Cerebellar nuclear complex (tissue), 1 donor: ENCODE data around the gene MCMBP.
"Not testable (repeated sequence)": the region's sequence is repeated elsewhere in the genome, so short reads cannot be mapped to it uniquely, and the experiment has no call there.

ENCODE experiments used
- DNase-seq, 2 experiments: peaks; one replicate each; lab custom pipeline; 2025; lab: John Stamatoyannopoulos, UW

Gene MCMBP, protein sequence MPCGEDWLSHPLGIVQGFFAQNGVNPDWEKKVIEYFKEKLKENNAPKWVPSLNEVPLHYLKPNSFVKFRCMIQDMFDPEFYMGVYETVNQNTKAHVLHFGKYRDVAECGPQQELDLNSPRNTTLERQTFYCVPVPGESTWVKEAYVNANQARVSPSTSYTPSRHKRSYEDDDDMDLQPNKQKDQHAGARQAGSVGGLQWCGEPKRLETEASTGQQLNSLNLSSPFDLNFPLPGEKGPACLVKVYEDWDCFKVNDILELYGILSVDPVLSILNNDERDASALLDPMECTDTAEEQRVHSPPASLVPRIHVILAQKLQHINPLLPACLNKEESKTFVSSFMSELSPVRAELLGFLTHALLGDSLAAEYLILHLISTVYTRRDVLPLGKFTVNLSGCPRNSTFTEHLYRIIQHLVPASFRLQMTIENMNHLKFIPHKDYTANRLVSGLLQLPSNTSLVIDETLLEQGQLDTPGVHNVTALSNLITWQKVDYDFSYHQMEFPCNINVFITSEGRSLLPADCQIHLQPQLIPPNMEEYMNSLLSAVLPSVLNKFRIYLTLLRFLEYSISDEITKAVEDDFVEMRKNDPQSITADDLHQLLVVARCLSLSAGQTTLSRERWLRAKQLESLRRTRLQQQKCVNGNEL

DNA sequence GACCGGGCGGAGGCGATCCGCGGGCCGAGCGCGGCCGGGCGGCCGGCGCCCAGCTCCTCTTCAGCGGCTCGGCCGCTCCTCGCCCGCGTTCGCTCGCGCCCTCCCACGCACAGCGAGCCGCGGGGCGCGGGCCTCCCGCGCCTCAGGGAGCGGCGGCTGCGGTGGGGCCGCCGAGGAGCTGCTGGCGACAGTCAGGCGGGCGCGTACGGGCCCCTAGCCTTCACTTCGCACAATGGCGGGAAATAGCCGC, at the start of gene MCMBP:
Gene MCMBP, minus strand, starts transcription at position 234 of the 250 bp plus-strand sequence. CDS start 259 bp downstream, outside the sequence.
- no peak for DNase-seq

- DNase-seq = no peak
These were observed 47.2 kb upstream of the MCMBP start for GRCh38 chr10:119919826-119920225.

GRCh38 chr10:119919271-119919670, 46.6 kb upstream of the MCMBP start:
- no peak for DNase-seq

DNA sequence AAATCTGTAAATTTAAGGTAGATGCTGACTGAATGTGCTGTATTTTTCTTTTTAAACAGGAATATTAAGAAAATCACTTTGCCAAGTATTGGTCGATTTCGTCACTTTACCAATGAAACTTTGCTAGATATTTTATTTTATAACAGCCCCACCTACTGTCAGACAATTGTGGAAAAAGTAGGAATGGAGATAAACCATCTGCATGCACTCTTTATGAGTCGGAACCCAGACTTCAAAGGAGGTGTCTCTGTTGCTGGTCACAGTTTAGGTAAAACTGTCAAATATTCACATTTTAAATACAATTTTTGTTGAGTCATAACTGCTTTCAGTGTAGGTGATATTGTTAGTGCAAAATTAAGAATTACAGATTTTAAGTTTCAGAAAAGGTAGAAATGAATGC, 45.1 kb upstream of the MCMBP start:
- no peak for DNase-seq

DNA sequence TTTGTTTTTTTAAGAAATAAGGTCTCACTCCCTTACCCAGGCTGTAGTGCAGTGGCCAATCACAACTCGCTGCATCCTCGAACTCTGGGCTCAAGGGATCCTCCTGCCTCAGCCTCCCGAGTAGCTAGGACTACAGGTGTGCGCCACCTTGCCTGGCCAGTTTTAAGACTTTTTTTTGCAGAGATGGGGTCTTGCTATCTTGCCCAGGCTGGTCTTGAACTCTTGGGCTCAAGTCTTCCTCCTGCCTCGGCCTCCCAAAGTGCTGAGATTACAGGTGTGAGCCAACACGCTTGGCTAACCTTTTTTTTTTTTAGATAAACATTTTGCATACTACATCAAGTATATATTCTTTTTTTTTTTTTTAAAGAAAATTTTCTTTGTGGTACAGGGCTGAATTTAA, 38.0 kb upstream of the MCMBP start:
- DNase-seq = no peak

GRCh38 chr10:119908166-119908565, 35.5 kb upstream of the MCMBP start:
- DNase-seq = no peak

DNA sequence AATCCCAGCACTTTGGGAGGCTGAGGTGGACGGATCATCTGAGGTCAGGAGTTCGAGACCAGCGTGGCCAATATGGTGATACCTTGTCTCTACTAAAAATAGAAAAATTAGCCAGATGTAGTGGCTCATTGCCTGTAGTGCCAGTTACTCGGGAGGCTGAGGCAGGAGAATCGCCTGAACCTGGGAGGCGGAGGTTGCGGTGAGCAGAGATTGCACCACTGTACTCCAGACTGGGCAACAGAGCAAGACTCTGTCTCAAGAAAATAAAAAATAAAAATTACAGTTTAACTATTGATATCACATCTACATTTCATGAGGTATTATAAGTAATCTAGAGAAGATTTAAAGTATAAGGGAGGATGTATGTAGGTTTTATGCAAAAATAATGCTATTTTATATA, 35.1 kb upstream of the MCMBP start:
- not testable (repeated sequence) for DNase-seq

DNA sequence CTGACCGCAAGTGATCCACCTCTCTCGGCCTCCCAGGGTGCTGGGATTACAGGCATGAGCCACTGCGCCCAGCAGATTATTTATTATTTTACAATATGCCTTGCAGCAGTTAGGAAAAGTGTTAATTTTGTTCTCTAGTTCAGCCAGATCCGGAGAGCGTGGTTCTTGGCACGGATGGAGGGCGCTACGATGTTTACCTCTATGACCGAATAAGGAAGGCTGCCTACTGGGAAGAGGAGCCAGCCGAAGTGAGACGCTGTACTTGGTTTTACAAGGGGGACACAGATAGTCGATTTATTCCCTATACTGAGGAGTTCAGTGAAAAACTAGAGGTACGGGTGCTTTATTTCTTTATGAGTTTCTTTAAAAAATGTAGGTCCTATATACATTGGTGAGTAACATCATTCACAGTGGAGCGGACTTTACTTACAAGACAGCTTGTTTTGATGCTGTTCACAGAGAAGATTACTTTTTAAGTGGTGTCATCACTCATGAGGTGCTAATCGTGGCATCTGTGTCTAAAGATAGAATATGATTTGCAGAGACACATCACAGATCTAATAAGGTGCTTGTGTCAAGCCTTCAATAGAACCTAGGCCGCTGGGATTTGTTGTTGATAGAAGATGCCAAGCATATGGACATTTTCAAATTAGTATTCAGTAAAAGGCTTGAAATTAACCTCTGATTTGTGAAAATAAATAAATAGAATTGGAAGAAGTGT, 31.5 kb upstream of the MCMBP start:
- no peak for DNase-seq

GRCh38 chr10:119898577-119898976, 25.9 kb upstream of the MCMBP start:
- no peak for DNase-seq

DNA sequence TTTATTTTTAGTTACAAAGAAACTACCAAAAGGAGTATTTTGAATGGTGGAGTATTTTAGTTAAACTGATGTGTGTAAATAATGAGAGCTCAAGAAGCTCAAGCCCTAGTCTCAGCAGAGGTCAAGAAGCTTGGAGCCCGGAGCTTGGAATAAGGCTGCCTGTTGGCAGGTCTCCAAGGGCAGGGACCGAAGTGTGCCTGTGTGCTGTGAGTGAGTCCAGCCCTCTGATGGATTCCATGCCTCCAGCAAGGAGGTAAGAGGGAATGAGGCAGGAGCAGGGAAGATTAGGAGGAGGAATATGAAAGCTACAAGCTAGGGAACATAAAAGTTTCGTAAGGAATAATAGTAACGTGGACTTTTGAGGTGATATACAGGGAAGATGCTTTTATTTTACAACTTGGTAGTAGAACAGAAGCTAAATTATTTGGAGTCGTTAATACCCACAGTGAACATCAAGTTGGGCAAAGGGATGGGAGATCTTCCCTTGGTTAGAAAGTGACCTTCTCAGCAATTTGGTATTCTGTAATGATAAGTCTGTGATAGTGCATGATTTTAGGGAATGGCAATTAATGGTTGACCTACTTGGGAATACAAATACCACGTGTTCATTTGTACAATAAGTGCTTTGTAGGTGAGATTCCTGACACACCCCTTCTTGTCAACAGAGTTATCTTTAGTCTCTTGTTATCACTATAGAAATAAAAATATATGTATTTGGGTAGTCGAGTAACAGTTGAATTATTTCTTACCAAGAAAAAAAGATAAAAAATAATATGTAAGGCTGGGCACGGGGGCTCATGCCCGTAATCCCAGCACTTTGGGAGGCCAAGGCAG, 24.5 kb upstream of the MCMBP start:
- no peak for DNase-seq

- DNase-seq = no peak
These were observed 23.5 kb upstream of the MCMBP start for GRCh38 chr10:119896061-119896655.

DNA sequence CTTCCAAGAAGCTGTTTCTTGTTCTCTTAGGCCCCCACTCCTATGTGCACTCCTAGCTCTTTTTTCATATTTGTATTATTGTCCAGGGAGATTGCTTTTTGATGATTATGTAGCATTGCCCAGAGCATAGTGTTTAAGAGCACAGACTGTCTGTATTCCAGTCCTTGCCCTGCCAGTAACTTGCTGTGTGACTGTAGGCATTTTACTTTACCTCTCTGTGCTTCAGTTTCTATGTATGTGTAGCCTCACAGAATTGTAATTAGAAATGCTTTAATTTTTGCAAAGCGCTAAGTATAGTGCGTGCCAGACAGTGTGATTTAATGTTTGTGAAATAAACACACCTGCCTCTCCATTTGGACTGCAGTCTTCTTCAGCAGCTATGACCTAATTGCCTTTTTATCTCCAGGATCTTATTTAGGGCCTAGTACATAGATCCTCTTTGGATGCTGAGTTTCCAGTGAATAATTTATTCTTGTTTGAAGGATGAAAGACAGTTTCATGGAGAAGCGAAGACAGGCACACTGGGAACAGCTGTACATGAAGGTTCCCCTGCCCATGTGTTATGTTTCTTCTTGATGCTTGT, 21.3 kb upstream of the MCMBP start:
- no peak for DNase-seq

DNA sequence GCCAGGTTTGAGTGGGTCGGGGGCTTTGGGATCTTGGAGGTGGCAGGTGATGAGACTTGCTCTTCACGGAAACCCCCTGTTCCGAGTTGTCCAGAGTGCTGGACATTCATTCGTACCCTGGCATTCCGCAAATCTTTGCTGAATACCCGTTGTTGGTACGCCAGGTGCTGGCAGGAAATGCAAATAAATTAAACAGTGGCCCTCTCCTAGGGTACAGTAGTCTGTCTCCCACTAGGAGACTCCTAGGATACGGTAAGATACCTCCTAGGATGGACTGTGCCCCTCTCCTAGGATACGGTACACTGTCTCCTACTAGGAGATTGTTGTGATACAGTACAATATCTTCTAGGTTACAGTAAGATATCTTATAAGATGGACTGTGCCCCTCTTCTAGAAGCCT, 20.4 kb upstream of the MCMBP start:
- DNase-seq = no peak

DNA sequence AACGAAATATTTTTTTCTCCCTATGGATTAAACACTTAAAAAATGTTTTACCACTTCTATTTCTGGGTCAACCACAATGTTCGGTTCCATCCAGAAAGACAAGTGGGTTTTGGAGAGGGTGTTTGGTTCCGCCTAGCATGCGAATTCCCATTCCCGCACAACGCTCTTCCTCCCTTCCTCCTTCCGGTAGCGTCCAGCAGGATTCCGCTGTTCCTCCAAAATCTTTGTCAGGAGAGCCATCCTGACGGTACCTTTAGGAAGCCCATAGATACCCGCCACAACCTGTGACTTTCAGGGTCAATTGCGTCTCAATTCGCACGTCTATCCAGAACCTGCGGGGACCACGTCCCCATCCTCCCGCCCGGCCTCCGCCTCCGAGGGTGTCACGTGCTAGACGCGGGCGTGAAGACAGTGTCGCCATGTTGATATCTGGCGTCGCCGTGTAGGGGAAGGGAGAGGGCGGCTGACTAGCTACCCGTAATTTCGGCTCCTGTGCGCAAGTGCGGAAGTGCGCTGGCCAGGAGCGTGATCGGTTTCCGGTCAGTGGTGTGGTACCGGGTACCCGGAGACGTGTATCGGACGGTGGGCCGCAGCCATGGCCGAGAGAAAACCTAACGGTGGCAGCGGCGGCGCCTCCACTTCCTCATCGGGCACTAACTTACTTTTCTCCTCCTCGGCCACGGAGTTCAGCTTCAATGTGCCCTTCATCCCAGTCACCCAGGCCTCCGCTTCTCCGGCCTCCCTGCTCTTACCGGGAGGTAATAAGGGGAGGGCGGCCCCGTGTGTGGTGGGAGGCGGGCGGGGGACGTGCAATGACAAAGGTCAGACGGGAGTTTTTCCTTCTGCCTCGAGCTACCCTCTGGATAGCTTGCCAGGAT, 19.8 kb upstream of the MCMBP start, which contains the start of gene SEC23IP:
Gene SEC23IP, plus strand, starts transcription at position 543 of the 878 bp plus-strand sequence. Its CDS starts 53 bp downstream, at position 596.
- DNase-seq = peak; percentile 80 to 93

GRCh38 chr10:119891849-119892187, 19.2 kb upstream of the MCMBP start:
- DNase-seq = not testable (repeated sequence)

DNA sequence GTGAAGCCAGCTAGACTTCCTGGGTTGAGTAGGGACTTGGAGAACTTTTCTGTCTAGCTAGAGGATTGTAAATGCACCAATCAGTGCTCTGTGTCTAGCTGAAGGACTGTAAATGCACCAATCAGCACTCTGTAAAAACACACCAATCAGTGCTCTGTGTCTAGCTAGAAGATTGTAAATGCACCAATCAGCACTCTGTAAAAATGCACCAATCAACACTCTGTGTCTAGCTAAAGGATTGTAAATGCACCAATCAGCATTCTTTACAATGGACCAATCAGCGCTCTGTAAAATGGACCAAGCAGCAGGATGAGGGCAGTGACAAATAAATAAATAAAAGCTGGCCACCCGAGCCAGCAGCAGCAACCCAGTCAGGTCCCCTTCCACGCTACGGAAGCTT, 17.7 kb upstream of the MCMBP start:
- DNase-seq = not testable (repeated sequence)

DNA sequence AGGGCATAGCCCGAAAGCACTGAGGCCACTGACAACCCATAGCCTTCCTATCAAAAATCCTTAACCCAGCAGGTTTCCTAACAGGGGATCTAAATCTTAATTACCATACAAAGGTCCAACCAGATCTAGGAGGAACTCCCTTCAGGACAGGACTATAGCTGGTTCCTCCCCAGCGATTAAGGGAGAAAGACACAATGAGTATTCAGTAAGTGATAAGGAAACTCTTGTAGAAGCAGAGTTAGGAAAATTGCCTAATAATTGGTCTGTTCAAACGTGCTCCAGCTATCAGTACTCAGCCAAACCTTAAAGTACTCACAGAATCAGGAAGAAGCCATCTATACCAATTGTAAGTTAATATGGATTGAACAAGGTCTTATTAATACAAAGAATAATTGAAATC, 16.6 kb upstream of the MCMBP start:
- DNase-seq = not testable (repeated sequence)

DNA sequence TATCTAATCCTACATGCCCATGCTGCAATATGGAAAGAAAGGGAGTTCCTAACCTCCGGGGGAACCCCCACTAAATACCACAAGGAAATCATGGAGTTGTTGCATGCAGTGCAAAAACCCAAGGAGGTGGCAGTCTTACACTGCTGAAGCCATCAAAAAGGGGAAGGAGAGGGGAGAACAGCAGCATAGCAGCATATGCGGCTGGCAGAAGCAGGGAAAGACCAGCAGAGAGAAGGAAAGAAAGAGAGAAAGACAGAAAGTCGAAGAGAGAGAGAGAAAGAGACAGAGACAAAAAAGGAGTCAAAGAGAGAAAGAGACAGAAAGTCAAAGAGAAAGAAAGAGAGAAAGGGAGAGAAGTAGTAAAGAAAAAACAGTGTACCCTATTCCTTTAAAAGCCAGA, 16.1 kb upstream of the MCMBP start:
- DNase-seq = not testable (repeated sequence)

- DNase-seq = not testable (repeated sequence)
These were observed 13.4 kb upstream of the MCMBP start for GRCh38 chr10:119886070-119886469.

DNA sequence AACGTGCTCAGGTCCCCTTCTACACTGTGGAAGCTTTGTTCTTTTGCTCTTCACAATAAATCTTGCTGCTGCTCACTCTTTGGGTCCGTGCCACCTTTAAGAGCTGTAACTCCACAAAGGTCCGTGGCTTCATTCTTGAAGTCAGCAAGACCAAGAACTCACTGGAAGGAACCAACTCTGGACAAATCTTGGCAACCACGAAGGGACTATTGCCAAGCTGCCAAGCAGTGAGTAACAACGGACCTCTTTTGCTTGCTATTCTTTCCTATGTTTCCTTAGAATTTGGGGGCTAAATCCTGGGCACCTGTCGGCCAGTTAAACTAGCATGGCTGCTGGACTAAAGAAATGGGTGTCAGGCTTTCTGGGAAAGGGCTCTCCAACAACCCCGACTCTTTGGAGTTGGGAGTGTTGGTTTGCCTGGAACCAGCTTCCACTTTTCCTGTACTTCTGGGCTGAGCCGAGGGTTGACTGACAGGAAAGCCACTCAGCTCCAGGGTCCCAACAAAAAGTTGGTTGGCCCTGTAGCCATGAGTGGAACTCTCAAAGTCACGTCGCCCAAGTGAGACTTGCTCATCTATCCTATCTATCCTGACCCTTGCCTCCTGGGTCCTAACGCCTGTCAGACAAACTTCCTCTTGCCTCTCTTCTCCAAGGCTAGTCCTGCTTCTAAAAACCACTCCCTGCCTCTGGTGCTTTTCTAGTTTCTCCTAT, 11.4 kb upstream of the MCMBP start:
- DNase-seq = not testable (repeated sequence)
